ENCODE measurements around the gene PSPC1.

GRCh38 chr13:19674898-19675297 lies 107.8 kb downstream of the PSPC1 start:
- TF ChIP-seq, protein P1, sequence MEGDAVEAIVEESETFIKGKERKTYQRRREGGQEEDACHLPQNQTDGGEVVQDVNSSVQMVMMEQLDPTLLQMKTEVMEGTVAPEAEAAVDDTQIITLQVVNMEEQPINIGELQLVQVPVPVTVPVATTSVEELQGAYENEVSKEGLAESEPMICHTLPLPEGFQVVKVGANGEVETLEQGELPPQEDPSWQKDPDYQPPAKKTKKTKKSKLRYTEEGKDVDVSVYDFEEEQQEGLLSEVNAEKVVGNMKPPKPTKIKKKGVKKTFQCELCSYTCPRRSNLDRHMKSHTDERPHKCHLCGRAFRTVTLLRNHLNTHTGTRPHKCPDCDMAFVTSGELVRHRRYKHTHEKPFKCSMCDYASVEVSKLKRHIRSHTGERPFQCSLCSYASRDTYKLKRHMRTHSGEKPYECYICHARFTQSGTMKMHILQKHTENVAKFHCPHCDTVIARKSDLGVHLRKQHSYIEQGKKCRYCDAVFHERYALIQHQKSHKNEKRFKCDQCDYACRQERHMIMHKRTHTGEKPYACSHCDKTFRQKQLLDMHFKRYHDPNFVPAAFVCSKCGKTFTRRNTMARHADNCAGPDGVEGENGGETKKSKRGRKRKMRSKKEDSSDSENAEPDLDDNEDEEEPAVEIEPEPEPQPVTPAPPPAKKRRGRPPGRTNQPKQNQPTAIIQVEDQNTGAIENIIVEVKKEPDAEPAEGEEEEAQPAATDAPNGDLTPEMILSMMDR (IDR thresholded peaks at IDR 0.05): no peak
- TF ChIP-seq POLR2A (IDR thresholded peaks at IDR 0.05): no peak
- no peak for TF ChIP-seq POLR2AphosphoS5 (IDR thresholded peaks at IDR 0.05)
